ENCODE data around the gene PTPRN2.

GRCh38 chr7:157793973-157794745, 793.5 kb downstream of the PTPRN2 start:
- no peak for TF ChIP-seq EZH2 (IDR thresholded peaks at IDR 0.05; ENCODE audit: low read length, missing control alignments)
- TF ChIP-seq, protein P1, sequence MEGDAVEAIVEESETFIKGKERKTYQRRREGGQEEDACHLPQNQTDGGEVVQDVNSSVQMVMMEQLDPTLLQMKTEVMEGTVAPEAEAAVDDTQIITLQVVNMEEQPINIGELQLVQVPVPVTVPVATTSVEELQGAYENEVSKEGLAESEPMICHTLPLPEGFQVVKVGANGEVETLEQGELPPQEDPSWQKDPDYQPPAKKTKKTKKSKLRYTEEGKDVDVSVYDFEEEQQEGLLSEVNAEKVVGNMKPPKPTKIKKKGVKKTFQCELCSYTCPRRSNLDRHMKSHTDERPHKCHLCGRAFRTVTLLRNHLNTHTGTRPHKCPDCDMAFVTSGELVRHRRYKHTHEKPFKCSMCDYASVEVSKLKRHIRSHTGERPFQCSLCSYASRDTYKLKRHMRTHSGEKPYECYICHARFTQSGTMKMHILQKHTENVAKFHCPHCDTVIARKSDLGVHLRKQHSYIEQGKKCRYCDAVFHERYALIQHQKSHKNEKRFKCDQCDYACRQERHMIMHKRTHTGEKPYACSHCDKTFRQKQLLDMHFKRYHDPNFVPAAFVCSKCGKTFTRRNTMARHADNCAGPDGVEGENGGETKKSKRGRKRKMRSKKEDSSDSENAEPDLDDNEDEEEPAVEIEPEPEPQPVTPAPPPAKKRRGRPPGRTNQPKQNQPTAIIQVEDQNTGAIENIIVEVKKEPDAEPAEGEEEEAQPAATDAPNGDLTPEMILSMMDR (conservative IDR thresholded peaks at IDR 0.05 in 1 of 2, IDR thresholded peaks at IDR 0.05 in 1 of 2; ENCODE audit: low read depth in 1 of 2, low read length in 2 of 2): no peak

Measured in fibroblast of lung (primary cell).